GM21423 (cell line): ENCODE data around the gene LRRC57.
"Not testable (repeated sequence)": the region's sequence is repeated elsewhere in the genome, so short reads cannot be mapped to it uniquely, and the experiment has no call there.

Source experiments
- ATAC-seq: cut with Tn5 transposase; IDR thresholded peaks from one replicate; pipeline ENCODE4 v1.9.1; 2021; ENCODE audit warnings: mild to moderate bottlenecking, moderate library complexity; ENCODE audit not compliant: unreplicated experiment

The LRRC57 gene

DNA sequence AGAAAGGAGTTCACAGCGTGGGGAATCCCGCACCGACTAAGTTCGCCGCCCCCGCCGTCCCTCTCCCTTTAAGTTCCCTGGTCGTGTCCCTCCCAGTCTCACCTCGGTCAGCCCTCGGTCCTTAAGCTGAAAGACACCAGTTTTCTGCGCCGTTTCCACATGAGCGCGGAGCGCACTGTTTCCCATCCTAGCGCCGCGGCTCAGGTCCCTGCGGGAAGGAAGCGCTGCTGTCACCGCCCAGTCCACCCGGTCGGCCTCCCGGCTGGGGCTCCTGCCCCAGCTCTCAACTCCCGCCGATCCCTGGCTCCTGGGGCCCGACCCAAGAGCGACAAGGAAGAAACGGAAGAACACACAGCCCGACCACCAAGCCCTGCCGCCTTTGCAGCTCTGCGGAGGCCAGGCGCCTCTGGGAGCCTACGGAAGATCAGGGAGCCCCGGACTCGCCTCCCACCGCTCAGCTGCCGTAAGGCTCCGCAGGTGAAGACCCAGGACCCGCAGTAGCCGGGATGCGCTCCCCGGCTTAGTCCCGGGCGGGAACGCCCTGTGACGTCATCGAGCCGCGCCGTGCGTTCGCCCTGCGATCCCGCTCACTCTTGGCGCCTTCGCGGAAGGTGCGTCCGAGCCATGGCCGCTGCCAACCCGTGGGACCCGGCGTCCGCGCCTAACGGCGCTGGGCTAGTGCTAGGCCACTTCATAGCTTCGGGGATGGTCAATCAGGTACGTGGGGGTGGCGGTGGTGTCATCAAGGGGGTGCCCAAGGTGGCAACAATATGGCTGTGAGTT, at the start of gene LRRC57, which contains the start of gene HAUS2:
Gene LRRC57 (minus strand): TSS at position 545 of the 783 bp plus-strand sequence. CDS start 359 bp downstream, at position 186.
Gene HAUS2 (plus strand): TSS at position 590 of the 783 bp plus-strand sequence. CDS start 35 bp downstream, at position 625.
- ATAC-seq: peak; percentile 84

DNA sequence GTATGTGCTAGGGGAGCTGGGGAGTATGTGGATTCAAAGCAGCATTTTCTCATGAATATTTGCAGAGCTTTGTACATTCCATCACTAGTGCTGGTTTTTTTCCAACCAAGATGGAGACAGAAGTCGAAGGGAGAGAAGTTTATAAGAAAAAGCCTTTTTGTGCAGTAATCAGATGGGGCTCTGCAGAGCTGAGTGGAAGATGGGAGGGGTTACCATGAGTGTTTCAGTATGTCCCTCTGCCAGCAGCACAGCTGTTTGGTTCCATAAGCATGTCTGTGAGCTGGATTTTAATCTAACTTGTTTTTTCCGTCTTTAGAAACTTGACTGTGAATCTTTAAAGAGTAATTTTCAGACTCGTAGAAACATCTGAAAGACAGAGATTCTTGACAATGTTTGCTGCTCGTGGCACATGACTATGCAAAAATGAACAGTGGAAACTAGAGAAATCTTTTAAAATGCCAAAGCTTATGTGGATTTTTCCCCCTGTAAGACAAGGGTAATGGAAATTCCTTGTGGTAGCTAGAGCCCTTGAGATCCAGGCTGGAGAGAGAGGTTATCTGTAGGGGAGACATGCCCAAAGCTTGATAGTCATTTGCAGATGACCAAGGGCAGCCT, 47.1 kb upstream of the LRRC57 start:
- ATAC-seq: no peak

DNA sequence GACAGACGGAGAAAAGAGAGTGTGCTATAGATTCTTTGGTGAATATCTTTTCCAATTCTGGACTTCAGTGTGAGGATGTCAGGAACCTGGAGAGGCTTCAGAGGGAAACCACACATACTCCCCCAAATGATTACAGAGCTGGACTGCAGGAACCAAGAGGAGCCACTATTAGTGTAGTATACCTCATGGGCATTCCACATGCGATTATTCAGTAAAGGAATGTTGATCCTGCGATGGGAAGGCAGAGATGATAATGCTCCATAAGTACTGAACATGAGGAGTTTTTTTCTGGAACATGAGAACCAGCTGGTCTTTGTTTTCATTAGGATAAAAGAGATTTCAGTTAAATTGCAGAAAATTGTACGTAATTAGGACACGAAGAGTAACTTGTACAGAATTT, 45.5 kb upstream of the LRRC57 start:
- ATAC-seq: no peak

DNA sequence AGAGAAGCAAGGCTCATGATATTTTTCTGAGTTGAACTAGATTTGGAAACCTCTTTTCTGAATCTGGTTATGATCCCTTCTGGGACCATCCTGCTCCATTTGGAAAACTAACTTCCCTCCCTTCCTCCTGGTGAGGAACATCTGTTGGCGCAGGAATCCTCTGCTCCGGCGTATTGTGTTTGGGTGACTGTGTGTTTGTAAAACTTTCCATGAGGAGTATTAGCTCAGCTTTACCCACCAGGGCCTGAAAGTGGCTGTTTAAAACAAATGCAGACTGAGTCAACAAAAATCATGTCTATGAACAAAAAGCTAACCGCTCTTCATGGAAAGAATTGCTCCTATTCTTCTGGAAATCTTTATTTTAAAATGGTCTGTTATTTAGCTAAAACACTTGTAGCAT, 44.5 kb upstream of the LRRC57 start:
- no peak for ATAC-seq

DNA sequence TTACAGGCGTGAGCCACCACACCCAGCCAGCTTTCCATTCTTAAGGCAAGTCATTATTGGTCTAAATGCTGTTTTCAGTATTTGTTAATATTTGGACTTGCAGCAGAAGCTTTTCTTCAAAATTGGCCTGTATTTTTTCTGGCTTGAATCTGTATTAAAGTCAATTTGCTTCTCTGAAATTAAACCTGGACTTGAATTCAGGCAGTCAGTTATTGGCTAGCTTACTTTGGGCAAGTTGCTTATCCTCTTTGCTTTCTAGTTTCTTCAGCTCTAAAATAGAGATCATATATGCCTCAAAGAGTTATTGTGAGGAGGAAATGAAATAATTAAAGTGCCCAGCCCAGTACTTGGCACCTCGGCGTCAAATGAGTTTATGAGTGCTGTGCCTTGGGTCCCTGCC, 44.1 kb upstream of the LRRC57 start:
- ATAC-seq: no peak

DNA sequence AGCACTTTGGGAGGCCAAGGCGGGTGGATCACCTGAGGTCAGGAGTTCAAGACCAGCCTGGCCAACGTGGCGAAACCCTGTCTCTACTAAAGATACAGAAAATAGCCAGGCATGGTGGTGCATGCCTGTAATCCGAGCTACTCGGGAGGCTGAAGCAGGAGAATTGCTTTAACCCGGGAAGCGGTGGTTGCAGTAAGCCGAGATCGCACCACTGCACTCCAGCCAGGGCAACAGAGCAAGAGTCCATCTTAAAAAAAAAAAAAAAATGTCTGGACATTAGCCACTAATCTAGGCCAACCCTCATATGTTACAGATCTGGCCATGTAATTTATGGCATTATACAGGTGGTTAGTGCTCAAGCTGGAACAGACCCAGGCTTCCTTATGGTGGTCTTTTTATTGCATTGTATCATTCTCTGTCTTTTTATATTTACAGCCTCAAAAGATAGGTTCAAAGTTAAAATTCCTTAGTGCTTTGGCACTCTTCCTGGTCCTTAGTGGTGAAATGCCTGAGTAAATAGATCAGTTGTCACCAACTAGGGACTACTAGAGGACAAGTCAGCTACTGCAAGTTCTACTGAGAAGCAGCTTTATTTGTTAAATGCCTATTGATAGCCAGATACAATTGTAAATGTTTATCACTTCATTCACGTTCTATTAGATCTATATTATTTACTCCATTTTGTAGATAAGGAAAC, 42.8 kb upstream of the LRRC57 start:
- no peak for ATAC-seq

DNA sequence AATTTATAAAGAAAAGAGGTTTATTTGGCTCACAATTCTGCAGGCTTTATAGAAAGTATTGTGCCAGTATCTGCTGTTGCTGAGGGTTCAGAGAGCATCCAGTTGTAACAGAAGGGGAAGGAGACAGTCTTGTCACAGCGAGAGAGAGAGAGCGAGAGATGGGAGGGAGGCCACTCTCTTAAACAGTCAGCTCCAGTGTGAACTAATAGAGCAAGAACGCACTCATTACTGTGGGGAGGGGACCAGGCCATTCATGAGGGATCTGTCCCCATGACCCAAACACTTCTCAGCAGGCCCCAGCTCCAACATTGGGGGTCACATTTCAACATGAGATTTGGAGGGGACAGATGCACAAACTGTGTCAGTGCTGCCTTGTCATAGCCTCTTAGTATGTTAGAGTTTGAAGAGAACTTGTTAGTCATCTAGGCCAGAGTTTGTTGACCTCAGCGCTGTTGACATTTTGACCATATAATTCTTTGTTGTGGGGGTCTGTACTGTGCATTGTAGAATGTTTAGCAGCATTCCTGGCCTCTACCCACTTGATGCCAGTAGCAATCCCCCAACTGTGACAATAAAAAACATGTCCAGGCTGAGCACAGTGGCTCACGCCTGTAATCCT, 42.1 kb upstream of the LRRC57 start:
- no peak for ATAC-seq

DNA sequence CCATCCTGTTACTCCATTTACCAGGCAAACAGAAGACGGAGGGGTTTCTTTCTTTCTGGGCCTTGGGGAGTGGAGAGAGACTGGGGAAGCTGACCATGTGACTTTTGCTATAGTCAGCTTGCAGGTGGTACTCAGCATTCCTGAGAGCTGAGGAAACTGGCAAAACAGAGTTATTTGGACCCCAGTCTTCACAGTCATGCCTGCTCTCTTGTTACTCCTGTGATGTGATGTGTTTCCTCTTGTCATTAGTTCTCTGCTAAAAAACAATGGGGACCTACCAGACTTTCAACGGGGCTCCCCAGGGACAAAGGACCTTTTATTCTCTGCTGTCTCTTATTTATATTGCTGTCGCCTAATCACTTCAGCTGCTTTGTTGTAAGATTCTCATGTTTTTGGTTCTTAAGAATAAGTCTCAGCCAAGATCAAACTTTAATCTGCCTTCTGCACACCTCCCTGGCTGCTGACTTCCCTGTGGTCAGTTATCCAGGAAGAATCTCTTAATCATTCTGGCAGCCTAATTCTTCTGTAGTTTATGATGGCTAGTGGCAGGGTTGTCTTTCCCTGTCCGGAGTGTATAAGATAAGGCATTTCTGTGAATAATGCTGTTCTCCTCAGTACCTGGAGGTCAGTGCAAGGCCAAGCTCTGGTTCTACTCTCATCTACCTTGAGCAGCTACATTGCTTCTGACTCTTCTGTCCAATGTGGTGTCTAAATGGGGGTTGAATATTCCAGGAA, 35.6 kb upstream of the LRRC57 start:
- no peak for ATAC-seq

DNA sequence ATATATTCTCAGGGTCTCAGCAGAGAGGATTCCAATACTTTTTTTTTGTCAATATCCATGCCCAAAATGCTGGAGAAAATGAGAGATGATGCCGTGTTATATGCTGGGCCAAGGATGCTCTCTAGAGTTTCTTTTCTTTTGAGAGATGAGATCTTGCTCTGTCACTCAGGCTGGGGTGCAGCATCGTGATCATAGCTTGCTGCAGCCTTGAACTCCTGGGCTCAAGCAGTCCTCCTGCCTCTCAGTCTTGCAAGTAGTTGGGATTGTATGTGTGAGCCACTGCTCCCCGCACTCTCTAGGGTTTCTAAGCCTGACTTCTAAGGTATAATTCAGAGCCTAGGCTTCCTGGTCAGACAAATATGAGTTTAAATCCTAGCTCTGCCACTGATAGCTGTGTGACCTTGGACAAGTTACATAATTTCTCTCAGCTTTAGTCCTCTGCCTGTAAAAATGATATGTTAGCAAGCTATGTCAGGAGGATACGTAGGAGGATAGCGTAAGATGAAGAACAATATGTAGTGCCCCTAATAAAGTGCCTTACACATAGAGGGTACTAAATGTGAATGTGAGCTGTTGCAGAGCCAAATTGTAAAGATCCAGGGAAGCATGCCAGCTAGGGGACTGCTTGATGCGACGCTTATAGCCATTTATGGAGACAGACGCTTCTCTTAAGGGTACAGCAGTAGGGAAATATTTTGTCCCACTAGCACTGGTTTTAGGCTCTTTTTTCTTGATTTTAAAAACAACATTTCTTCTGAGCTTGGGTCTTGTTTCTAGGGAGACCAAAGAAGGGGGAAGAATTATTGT, 34.2 kb upstream of the LRRC57 start:
- no peak for ATAC-seq

DNA sequence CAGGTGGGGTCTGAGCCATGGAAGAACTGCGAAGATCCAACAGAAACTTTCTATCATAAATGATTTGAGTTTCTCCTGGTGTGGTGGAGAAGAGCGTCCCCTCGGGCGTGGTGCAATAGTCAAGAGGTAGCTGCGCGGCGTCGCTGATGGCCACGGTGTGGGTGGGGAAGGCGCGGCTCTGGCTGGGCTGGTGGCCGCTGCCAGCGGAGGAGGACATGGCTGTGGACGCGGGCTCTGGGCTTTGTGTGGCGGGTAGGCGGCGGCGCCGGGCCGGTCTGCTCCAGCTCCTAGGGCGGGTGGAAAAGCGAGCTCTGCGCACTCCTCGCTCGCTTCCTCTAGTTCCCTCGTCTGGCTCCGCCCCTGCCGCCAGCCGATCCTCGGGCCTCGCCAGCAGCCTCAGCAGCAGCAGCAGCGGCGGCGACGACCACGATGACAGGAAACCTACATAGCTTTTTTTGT, 32.7 kb upstream of the LRRC57 start:
- ATAC-seq: peak; percentile 69

DNA sequence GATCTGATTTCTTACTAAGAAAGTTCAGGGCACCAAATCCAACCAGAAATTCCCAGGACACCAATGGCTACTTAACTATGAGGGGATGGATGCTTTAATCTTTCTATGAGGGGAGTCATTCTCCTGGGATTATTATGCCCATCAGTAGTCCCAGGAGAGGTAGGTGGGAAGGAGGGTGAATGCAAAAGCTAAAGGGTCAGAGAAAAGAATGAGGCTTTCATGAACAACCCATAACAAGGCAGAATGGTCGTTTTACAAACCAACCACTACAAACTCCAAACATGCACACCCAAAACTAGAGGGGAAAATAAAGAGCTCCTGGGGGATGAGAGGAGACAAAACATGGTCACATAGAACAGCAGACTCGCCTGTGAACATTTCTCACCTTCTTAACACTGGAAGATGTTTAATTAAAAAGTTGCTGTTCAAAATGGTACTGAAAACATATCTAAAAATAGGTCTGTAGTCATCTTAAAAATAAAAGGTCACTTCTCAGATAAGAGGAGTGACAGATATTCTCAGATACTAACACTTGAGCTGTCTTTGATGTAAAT, 30.5 kb upstream of the LRRC57 start:
- no peak for ATAC-seq

DNA sequence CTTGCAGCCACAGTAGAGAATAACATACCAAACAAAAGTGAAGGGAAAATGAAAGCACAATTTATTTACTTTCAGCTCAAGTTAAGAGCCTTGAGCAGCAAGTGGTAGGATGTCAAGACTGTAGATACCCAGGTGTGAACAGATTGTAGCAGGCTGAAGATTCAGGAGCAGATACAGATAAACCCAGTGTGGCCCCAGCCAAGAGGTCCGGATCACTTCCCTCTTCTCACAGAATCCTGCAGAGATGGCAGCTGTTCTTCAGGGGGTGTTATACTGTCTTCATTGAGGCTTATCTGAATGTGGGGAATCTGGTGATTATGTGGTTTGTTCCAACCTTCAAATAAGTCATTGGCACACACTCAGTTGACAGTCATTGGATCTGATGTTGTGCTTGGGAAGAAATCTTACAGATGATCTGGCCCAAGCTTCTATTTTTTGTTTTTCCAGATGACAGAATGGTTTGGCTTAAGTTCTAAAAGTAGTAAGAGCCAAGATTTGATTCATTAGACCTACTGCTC, 29.0 kb upstream of the LRRC57 start:
- ATAC-seq: no peak

DNA sequence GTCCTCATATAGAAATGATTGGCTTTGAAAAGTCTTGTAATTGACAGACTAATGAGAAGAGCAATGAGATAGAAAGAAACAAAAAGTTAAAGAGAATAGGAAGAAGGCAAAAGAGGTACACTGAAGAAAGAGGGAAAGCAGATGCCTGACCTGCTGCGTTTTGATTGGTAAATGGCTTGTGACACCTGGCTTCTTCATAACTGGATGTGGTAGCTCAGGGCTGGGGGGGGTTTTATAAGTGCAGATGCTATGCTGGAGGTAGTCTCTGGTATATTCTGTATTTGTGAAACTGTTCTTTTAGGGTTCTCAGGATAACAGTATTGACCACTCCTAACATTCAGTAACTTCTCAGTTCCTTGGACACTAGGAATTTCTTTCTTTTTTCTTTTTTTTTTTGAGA, 28.2 kb upstream of the LRRC57 start:
- ATAC-seq: no peak

DNA sequence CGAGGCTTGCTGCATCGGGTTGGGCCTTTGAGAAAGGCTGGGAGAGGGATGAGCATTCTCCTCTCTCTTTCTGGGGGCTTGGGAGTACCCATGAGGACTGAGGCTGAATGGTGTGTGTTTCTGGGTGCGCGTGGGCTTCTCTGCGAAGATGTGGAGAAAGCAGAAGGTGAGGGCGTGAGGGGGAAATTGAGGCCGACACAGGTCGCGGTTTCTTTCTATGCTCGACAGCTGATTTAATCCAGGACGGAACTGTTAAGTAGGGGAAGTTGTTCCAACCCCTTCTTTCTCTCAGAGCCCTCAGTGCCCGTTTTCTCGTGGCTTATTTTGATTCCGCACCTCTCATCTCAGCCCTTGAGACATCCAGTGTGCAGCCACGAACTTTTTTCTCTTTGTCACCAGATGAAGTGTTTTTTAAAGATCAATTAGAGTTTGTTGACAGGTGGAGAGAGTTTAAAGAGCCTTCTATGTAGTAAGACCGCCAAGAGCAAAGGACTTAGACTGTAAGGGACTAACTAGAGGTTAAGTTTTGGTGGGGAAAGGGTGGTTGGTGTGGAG, 27.5 kb upstream of the LRRC57 start:
- no peak for ATAC-seq

DNA sequence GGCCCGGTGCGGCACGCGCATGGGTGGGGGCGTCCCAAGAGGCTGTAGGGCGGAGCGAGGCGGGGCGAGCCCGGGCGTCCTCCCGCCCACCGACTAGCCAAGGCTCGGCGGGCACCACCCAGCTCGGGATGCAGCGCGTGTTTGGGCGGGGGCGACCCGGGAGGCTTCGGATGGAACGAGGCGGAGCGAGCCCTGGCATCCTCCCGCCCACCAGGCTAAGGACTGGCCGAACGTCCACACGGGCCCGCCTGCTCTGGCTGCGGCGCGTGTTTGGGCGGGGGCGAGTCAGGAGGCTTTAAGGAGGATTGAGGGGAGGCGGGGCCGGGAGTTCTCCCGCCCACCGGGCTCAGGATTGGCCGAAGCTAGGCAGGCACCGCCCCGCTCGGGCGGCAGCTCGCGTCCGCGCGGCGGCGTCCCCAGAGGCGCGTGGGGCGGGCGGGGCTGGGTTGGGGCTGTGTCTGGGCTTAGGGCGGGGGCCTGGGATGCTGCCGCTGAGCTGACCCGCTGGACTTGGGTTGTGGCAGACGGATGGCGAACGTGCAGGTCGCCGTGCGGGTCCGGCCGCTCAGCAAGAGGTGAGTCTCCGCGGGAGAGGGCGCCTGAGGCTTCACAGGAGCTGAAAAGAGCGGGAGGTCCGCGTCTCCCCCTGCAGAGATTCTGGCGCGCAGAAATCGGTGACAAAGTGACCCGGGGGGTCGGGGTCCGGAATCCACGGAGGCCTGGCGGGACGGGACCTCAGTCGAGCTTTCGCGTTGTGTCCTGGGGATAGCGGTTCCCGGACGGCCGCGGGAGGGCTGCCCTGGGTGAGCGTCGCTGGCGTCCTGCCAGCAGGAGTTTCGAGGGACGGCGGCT, 26.8 kb upstream of the LRRC57 start, which contains the start of gene STARD9:
Gene STARD9 (plus strand): TSS at position 419 of the 852 bp plus-strand sequence. CDS start 110 bp downstream, at position 529.
- ATAC-seq: peak; percentile 93

DNA sequence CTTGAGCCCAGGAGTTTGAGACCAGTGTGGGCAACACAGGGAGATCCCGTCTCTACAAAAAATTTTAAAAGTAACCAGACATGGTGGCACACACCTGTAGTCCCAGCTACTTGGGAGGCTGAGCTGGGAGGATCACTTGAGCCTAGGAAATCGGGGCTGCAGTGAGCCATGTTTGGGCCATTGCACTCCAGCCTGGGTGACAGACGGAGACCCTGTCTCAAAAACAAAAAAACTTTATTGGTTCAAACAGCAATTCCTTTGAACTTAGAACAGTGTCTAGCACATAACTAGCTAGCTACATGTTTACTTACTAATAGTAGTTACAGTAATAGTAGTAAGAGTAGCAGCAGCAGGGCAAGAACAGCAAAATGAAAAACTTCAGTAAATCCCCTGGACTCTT, 10.1 kb upstream of the LRRC57 start:
- no peak for ATAC-seq

DNA sequence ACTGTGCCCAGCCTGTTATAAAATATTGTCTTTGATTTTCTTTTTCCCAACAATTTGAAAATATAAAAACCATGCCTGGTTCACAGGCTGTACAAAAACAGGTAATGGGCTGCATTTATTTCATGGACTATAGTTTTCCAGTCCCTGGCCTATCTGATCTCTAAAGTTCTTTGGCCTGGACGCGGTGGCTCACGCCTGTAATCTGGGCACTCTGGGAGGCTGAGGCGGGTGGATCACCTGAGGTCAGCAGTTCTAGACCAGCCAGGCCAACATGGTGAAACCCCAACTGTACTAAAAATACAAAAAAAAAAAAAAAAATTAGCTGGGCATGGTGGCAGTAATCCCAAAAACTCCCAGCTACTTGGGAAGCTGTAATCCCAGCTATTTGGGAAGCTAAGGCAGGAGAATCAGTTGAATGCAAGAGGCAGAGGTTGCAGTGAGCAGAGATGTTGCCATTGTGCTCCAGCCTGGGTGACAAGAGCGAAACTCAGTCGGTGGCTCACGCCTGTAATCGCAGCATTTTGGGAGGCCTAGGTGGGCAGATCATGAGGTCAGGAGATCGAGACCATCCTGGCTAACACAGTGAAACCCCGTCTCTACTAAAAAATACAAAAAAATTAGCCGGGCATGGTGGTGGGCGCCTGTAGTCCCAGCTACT, 8.1 kb upstream of the LRRC57 start:
- ATAC-seq: not testable (repeated sequence)
